ENCODE measurements around the gene P2RX1.

Gene P2RX1

GRCh38 chr17:3960764-3961163 lies 44.5 kb upstream of the P2RX1 start:
- no peak overlapping the region for H3K4me2 ChIP-seq (ENCODE audit: insufficient read depth, low read length, poor library complexity, severe bottlenecking)
- WGBS, 2 donors (ENCODE audit: extremely low coverage in 2 of 2, insufficient read length in 2 of 2, insufficient replicate concordance in 1 of 2) = no CpG with 5 or more reads among the region's 14 CpGs
- no peak overlapping the region for H2BK12ac ChIP-seq (ENCODE audit: low read length)
- no peaks in the 10 kb centered on the region for H3K9me3 ChIP-seq (replicated peaks in 1 of 2; ENCODE audit: control insufficient read depth in 2 of 2, insufficient read depth in 1 of 2, low read depth in 1 of 2, low read length in 2 of 2)
- H4K91ac ChIP-seq (ENCODE audit: low read depth, low read length, poor library complexity) = no peak overlapping the region
- H3K14ac ChIP-seq (ENCODE audit: low read length) = no peak overlapping the region
- no peak overlapping the region for H2AFZ ChIP-seq (ENCODE audit: low read length)
- H3K27ac ChIP-seq (replicated peaks; ENCODE audit: low read length) = no peak overlapping the region
- peaks cover 0 to 4% of the 10 kb centered on the region in 2 donors for H3K4me1 ChIP-seq (ENCODE audit: control insufficient read depth in 2 of 2, insufficient read depth in 1 of 2, low read depth in 1 of 2, low read length in 2 of 2)
- H3K9ac ChIP-seq (ENCODE audit: low read depth, low read length, poor library complexity) = no peak overlapping the region
- no peak overlapping the region for H3K23ac ChIP-seq (ENCODE audit: low read depth, low read length, poor library complexity)
- no peaks in the 10 kb centered on the region for H3K36me3 ChIP-seq (replicated peaks in 1 of 2; ENCODE audit: control insufficient read depth in 2 of 2, insufficient read depth in 2 of 2, low read length in 2 of 2)
- H3K4ac ChIP-seq (ENCODE audit: low read length) = no peak overlapping the region
- H2BK5ac ChIP-seq (ENCODE audit: low read length) = no peak overlapping the region
- H3K27me3 ChIP-seq (ENCODE audit: control insufficient read depth in 3 of 3, insufficient read depth in 3 of 3, low read depth in 1 of 3, low read length in 3 of 3) = peaks cover 23 to 86% (median 43%) of the 10 kb centered on the region in 3 experiments
- H2AK5ac ChIP-seq (ENCODE audit: low read depth, low read length) = no peak overlapping the region
- no peak overlapping the region for H4K8ac ChIP-seq (ENCODE audit: low read depth, low read length)
- H3K79me1 ChIP-seq (ENCODE audit: low read depth, low read length) = peaks cover 2% of the 10 kb centered on the region
- no peak overlapping the region for H3K18ac ChIP-seq (ENCODE audit: low read length)
- H2BK15ac ChIP-seq (ENCODE audit: low read length) = no peak overlapping the region
- no peak for DNase-seq (ENCODE audit: low spot score)
- no peak overlapping the region for H3K4me3 ChIP-seq (ENCODE audit: low read length in 2 of 2)
- H2BK120ac ChIP-seq (ENCODE audit: low read depth, low read length) = no peak overlapping the region

GRCh38 chr17:3959921-3960601 lies 43.8 kb upstream of the P2RX1 start:
- Histone ChIP-seq H2BK15ac (ENCODE audit: low read length) (no peak overlapping the region), H3K4me3 (ENCODE audit: low read length in 2 of 2) (no peak overlapping the region), H3K9ac (ENCODE audit: low read depth, low read length, poor library complexity) (no peak overlapping the region), H3K18ac (ENCODE audit: low read length) (peak overlapping the region; percentile 53), H3K79me1 (ENCODE audit: low read depth, low read length) (peaks cover 2% of the 10 kb centered on the region), H3K4me1 (ENCODE audit: control insufficient read depth in 2 of 2, insufficient read depth in 1 of 2, low read depth in 1 of 2, low read length in 2 of 2) (no peaks in the 10 kb centered on the region), H3K36me3 (replicated peaks in 1 of 2; ENCODE audit: control insufficient read depth in 2 of 2, insufficient read depth in 2 of 2, low read length in 2 of 2) (no peaks in the 10 kb centered on the region), H3K27ac (replicated peaks; ENCODE audit: low read length) (no peak overlapping the region), H3K14ac (ENCODE audit: low read length) (no peak overlapping the region), H3K4me2 (ENCODE audit: insufficient read depth, low read length, poor library complexity, severe bottlenecking) (no peak overlapping the region), H4K91ac (ENCODE audit: low read depth, low read length, poor library complexity) (no peak overlapping the region), H3K23ac (ENCODE audit: low read depth, low read length, poor library complexity) (no peak overlapping the region), H3K27me3 (ENCODE audit: control insufficient read depth in 3 of 3, insufficient read depth in 3 of 3, low read depth in 1 of 3, low read length in 3 of 3) (peaks cover 23 to 85% (median 38%) of the 10 kb centered on the region in 3 experiments), H2BK5ac (ENCODE audit: low read length) (no peak overlapping the region), H3K9me3 (replicated peaks in 1 of 2; ENCODE audit: control insufficient read depth in 2 of 2, insufficient read depth in 1 of 2, low read depth in 1 of 2, low read length in 2 of 2) (no peaks in the 10 kb centered on the region), H2BK12ac (ENCODE audit: low read length) (no peak overlapping the region), H2AFZ (ENCODE audit: low read length) (no peak overlapping the region), H3K4ac (ENCODE audit: low read length) (no peak overlapping the region), H2BK120ac (ENCODE audit: low read depth, low read length) (no peak overlapping the region), H2AK5ac (ENCODE audit: low read depth, low read length) (no peak overlapping the region), H4K8ac (ENCODE audit: low read depth, low read length) (no peak overlapping the region)
- WGBS, 2 donors (ENCODE audit: extremely low coverage in 2 of 2, insufficient read length in 2 of 2, insufficient replicate concordance in 1 of 2) = no CpG with 5 or more reads among the region's 14 CpGs
- no peak for DNase-seq (ENCODE audit: low spot score)

- no peak overlapping the region for H3K4me3 ChIP-seq (ENCODE audit: low read length in 2 of 2)
- peak overlapping the region; percentile 53 for H3K18ac ChIP-seq (ENCODE audit: low read length)
- no CpG with 5 or more reads among the region's 15 CpGs for WGBS, 2 donors (ENCODE audit: extremely low coverage in 2 of 2, insufficient read length in 2 of 2, insufficient replicate concordance in 1 of 2)
- peaks cover 20 to 83% (median 32%) of the 10 kb centered on the region in 3 experiments for H3K27me3 ChIP-seq (ENCODE audit: control insufficient read depth in 3 of 3, insufficient read depth in 3 of 3, low read depth in 1 of 3, low read length in 3 of 3)
- H4K91ac ChIP-seq (ENCODE audit: low read depth, low read length, poor library complexity) = no peak overlapping the region
- H2AK5ac ChIP-seq (ENCODE audit: low read depth, low read length) = peak overlapping the region; percentile 32
- no peaks in the 10 kb centered on the region for H3K36me3 ChIP-seq (replicated peaks in 1 of 2; ENCODE audit: control insufficient read depth in 2 of 2, insufficient read depth in 2 of 2, low read length in 2 of 2)
- H3K14ac ChIP-seq (ENCODE audit: low read length) = peak overlapping the region; percentile 43
- no peak overlapping the region for H3K23ac ChIP-seq (ENCODE audit: low read depth, low read length, poor library complexity)
- H2BK5ac ChIP-seq (ENCODE audit: low read length) = no peak overlapping the region
- no peak overlapping the region for H2BK12ac ChIP-seq (ENCODE audit: low read length)
- peaks cover 0 to 4% of the 10 kb centered on the region in 2 donors for H3K4me1 ChIP-seq (ENCODE audit: control insufficient read depth in 2 of 2, insufficient read depth in 1 of 2, low read depth in 1 of 2, low read length in 2 of 2)
- no peak for DNase-seq (ENCODE audit: low spot score)
- H3K79me1 ChIP-seq (ENCODE audit: low read depth, low read length) = peaks cover 2% of the 10 kb centered on the region
- H2BK15ac ChIP-seq (ENCODE audit: low read length) = no peak overlapping the region
- no peak overlapping the region for H3K27ac ChIP-seq (replicated peaks; ENCODE audit: low read length)
- no peak overlapping the region for H2BK120ac ChIP-seq (ENCODE audit: low read depth, low read length)
- H3K4ac ChIP-seq (ENCODE audit: low read length) = no peak overlapping the region
- H3K9ac ChIP-seq (ENCODE audit: low read depth, low read length, poor library complexity) = no peak overlapping the region
- no peak overlapping the region for H2AFZ ChIP-seq (ENCODE audit: low read length)
- H3K4me2 ChIP-seq (ENCODE audit: insufficient read depth, low read length, poor library complexity, severe bottlenecking) = no peak overlapping the region
- H3K9me3 ChIP-seq (replicated peaks in 1 of 2; ENCODE audit: control insufficient read depth in 2 of 2, insufficient read depth in 1 of 2, low read depth in 1 of 2, low read length in 2 of 2) = no peaks in the 10 kb centered on the region
- no peak overlapping the region for H4K8ac ChIP-seq (ENCODE audit: low read depth, low read length)
These were observed 43.1 kb upstream of the P2RX1 start for GRCh38 chr17:3959295-3959899.

- Histone ChIP-seq H2BK15ac (ENCODE audit: low read length) (no peak overlapping the region), H2BK120ac (ENCODE audit: low read depth, low read length) (no peak overlapping the region), H3K4me3 (ENCODE audit: low read length in 2 of 2) (no peak overlapping the region), H2BK5ac (ENCODE audit: low read length) (no peak overlapping the region), H2AFZ (ENCODE audit: low read length) (no peak overlapping the region), H4K91ac (ENCODE audit: low read depth, low read length, poor library complexity) (no peak overlapping the region), H3K4me2 (ENCODE audit: insufficient read depth, low read length, poor library complexity, severe bottlenecking) (no peak overlapping the region), H4K8ac (ENCODE audit: low read depth, low read length) (no peak overlapping the region), H3K36me3 (replicated peaks in 1 of 2; ENCODE audit: control insufficient read depth in 2 of 2, insufficient read depth in 2 of 2, low read length in 2 of 2) (no peaks in the 10 kb centered on the region), H3K27me3 (ENCODE audit: control insufficient read depth in 3 of 3, insufficient read depth in 3 of 3, low read depth in 1 of 3, low read length in 3 of 3) (peaks cover 6 to 68% (median 18%) of the 10 kb centered on the region in 3 experiments), H2AK5ac (ENCODE audit: low read depth, low read length) (peak overlapping the region; percentile 11), H2BK12ac (ENCODE audit: low read length) (no peak overlapping the region), H3K9me3 (replicated peaks in 1 of 2; ENCODE audit: control insufficient read depth in 2 of 2, insufficient read depth in 1 of 2, low read depth in 1 of 2, low read length in 2 of 2) (no peaks in the 10 kb centered on the region), H3K27ac (replicated peaks; ENCODE audit: low read length) (no peak overlapping the region), H3K23ac (ENCODE audit: low read depth, low read length, poor library complexity) (no peak overlapping the region), H3K4ac (ENCODE audit: low read length) (no peak overlapping the region), H3K79me1 (ENCODE audit: low read depth, low read length) (no peaks in the 10 kb centered on the region), H3K4me1 (ENCODE audit: control insufficient read depth in 2 of 2, insufficient read depth in 1 of 2, low read depth in 1 of 2, low read length in 2 of 2) (peaks cover 0 to 4% of the 10 kb centered on the region in 2 donors), H3K14ac (ENCODE audit: low read length) (no peak overlapping the region), H3K9ac (ENCODE audit: low read depth, low read length, poor library complexity) (no peak overlapping the region), H3K18ac (ENCODE audit: low read length) (no peak overlapping the region)
- WGBS, 2 donors (ENCODE audit: extremely low coverage in 2 of 2, insufficient read length in 2 of 2, insufficient replicate concordance in 1 of 2) = no CpG with 5 or more reads among the region's 18 CpGs
- no peak for DNase-seq (ENCODE audit: low spot score)
These were observed 41.7 kb upstream of the P2RX1 start for GRCh38 chr17:3957735-3958599.

Data from neuronal stem cell (in vitro differentiated cells).